ENCODE data around the gene TSHZ2.

TSHZ2 gene

DNA sequence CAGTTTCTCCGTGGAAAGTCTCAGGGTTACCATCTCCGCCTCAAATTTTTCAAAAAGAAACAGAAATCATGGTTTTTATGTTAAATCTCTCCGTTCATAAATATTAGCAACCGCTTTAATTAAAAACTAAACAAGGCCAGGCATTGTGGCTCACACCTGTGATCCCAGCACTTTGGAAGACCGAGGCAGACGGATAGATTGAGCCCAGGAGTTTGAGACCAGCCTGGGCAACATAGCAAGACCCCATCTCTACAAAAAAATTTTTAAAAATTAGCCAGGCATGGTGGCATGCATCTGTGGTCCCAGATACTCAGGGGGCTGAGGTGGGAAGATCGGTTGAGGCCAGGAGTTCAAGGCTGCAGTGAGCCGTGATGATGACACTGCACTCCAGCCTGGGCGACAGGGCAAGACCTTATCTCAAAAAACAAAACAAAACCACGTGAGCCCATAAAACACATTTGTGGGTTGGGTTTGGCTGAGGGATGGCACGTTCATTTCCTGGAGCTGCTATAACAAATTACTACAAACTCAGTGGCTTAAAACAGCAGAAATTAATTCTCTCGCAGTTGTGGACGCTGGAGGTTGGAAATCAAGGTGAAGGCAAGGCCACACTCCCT is 398.3 kb downstream of the TSHZ2 start:
- no peak overlapping the region for H3K9ac ChIP-seq (ENCODE audit: low read length)
- H3K4me1 ChIP-seq (ENCODE audit: control insufficient read depth, insufficient read depth, low read length): no peaks in the 10 kb centered on the region
- no peaks in the 10 kb centered on the region for H3K36me3 ChIP-seq (ENCODE audit: control insufficient read depth, insufficient read depth, low read length, severe bottlenecking)
- H3K4me3 ChIP-seq (ENCODE audit: low read length): no peak overlapping the region
- DNase-seq (ENCODE audit: low read depth): no peak
- no peaks in the 10 kb centered on the region for H3K9me3 ChIP-seq (ENCODE audit: control insufficient read depth, low read length)
- H3K27me3 ChIP-seq (replicated peaks; ENCODE audit: control insufficient read depth, insufficient read depth, low read length): no peaks in the 10 kb centered on the region

DNA sequence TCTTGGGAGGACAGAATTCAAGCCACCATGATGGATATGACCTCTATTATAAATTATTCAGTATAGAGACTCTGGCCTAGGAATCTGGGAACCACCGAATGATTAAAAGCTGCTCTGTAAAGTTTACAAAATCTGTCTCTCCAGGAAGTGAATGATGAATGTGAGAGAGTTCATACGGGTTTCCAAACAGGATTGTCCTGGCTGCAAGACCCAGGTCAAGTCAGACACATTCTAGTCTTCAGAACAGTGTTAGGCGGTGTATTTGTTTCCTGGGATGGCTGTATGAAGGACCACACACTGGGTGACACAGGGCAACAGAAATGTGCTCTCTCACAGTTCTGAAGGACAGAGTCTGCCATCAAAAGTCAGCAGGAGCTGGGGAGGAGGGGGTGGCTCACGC is 399.1 kb downstream of the TSHZ2 start:
- no peak overlapping the region for H3K9ac ChIP-seq (ENCODE audit: low read length)
- no peak overlapping the region for H3K4me3 ChIP-seq (ENCODE audit: low read length)
- no peaks in the 10 kb centered on the region for H3K27me3 ChIP-seq (replicated peaks; ENCODE audit: control insufficient read depth, insufficient read depth, low read length)
- no peaks in the 10 kb centered on the region for H3K36me3 ChIP-seq (ENCODE audit: control insufficient read depth, insufficient read depth, low read length, severe bottlenecking)
- no peak for DNase-seq (ENCODE audit: low read depth)
- no peaks in the 10 kb centered on the region for H3K9me3 ChIP-seq (ENCODE audit: control insufficient read depth, low read length)
- no peaks in the 10 kb centered on the region for H3K4me1 ChIP-seq (ENCODE audit: control insufficient read depth, insufficient read depth, low read length)

DNA sequence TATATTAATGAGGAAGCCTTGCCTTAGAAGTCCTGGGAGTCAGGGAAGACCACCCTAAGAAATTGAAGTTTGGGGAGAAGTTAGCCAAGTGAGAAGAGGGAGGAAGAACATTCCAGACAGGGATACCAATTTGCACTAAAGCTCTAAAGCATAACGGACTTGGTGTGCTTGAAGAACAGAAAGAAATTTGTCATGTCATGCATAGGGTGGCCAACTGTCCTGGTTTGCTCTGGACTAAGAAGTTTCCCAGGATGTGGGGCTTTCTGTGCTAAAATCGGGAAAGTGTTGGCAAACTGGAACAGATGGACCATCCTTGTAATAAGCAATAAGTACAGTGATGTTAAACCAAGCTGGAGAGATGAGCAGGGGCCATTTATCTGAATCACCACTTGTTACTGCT is 403.9 kb downstream of the TSHZ2 start:
- Histone ChIP-seq H3K4me1 (ENCODE audit: control insufficient read depth, insufficient read depth, low read length) (peaks cover 6% of the 10 kb centered on the region), H3K9me3 (ENCODE audit: control insufficient read depth, low read length) (no peaks in the 10 kb centered on the region), H3K36me3 (ENCODE audit: control insufficient read depth, insufficient read depth, low read length, severe bottlenecking) (no peaks in the 10 kb centered on the region), H3K27me3 (replicated peaks; ENCODE audit: control insufficient read depth, insufficient read depth, low read length) (no peaks in the 10 kb centered on the region), H3K4me3 (ENCODE audit: low read length) (no peak overlapping the region), H3K9ac (ENCODE audit: low read length) (no peak overlapping the region)
- DNase-seq (ENCODE audit: low read depth): no peak

DNA sequence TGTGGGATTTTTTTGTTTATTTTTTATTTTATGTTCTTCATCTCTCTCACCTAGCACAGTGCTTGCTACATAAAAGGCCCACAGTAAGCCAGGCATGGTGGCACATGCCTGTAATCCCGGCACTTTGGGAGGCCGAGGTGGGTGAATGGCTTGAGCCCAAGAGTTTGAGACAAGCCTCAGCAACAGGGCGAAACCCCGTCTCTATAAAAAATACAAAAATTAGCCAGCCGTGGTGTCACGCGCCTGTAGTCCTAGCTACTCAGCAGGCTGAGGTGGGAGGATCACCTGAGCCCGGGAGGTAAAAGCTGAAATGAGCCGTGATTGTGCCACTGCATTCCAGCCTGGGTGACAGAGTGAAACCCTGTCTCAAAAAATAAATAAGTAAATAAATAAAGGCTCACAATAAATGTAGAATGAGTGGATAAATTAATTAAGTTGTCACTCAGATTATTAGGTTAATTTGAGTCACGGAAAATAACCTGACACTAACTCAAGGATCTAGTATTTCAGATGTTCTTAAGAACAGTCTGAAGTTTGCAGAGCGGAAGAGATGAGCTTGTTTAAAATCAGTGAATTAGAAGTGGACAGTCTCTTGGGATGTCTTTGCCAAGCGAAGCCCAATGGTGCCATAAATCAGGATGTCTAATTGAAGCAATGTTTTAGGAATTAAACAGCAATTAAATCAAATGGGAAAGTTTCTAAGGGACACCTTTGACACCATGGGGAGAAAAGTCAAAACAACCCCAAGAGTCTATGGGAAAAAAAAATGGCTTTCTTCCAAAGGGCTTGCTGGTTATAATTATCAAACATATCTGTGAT is 407.1 kb downstream of the TSHZ2 start:
- H3K27me3 ChIP-seq (replicated peaks; ENCODE audit: control insufficient read depth, insufficient read depth, low read length): no peaks in the 10 kb centered on the region

DNA sequence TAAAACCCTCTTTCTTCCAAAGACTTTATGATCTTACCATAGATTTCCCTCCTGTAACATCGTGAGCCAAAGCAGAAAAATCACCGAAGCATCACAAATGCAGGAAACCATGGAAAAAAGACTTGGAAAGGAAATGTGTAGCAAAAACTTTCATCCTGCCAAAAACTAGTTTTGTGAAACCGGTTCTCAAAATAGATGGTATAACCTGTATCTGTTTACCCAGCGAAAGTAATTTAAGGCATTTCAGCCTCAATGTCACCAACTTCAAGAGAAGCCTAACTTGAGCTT is 407.6 kb downstream of the TSHZ2 start:
- H3K4me1 ChIP-seq (ENCODE audit: control insufficient read depth, insufficient read depth, low read length): peaks cover 11% of the 10 kb centered on the region
- no peak for DNase-seq (ENCODE audit: low read depth)
- no peaks in the 10 kb centered on the region for H3K27me3 ChIP-seq (replicated peaks; ENCODE audit: control insufficient read depth, insufficient read depth, low read length)
- no peak overlapping the region for H3K4me3 ChIP-seq (ENCODE audit: low read length)
- no peak overlapping the region for H3K9ac ChIP-seq (ENCODE audit: low read length)
- H3K9me3 ChIP-seq (ENCODE audit: control insufficient read depth, low read length): no peaks in the 10 kb centered on the region
- H3K36me3 ChIP-seq (ENCODE audit: control insufficient read depth, insufficient read depth, low read length, severe bottlenecking): no peaks in the 10 kb centered on the region

More for the DNA sequence above, 407.1 kb downstream of the TSHZ2 start:
- no peaks in the 10 kb centered on the region for H3K36me3 ChIP-seq (ENCODE audit: control insufficient read depth, insufficient read depth, low read length, severe bottlenecking)
- peaks cover 11% of the 10 kb centered on the region for H3K4me1 ChIP-seq (ENCODE audit: control insufficient read depth, insufficient read depth, low read length)
- H3K9me3 ChIP-seq (ENCODE audit: control insufficient read depth, low read length): no peaks in the 10 kb centered on the region
- no peak overlapping the region for H3K9ac ChIP-seq (ENCODE audit: low read length)
- no peak overlapping the region for H3K4me3 ChIP-seq (ENCODE audit: low read length)
- no peak for DNase-seq (ENCODE audit: low read depth)

DNA sequence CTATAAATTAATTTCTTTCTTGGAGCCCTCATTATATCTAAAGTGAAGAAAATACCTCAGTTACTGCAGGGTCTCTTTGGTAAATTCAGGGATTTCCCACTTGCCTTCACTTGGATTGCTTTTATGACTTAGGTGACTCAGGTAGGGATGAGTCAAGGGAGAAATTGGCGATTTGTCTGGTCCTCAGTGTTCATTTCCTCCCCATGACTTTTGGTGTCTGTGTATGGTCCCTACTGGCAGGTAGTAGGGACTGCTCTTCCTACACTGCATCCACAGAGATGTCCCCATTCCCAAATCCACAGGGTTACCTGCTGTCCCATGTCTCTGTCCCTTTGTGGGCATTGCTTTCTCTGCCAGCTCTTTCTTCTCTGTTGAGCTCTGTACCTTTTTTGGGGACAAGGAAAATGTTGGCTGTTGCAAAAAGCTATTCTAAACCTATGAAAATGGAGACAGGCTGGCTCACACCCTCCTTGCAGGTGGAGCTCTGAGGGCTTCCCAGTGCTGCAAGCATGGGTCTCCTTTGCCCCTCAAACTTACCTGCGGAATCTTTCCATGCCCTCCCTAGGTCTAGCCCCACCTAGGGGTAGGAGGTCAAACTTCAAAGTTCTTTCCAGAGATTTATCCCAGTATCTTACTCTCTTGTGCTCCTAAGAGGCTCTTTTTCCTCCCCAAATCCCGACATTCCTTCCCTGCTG is 409.6 kb downstream of the TSHZ2 start:
- no peak for DNase-seq (ENCODE audit: low read depth)
- Histone ChIP-seq H3K9me3 (ENCODE audit: control insufficient read depth, low read length) (no peaks in the 10 kb centered on the region), H3K27me3 (replicated peaks; ENCODE audit: control insufficient read depth, insufficient read depth, low read length) (no peaks in the 10 kb centered on the region), H3K36me3 (ENCODE audit: control insufficient read depth, insufficient read depth, low read length, severe bottlenecking) (no peaks in the 10 kb centered on the region), H3K4me1 (ENCODE audit: control insufficient read depth, insufficient read depth, low read length) (peaks cover 11% of the 10 kb centered on the region), H3K9ac (ENCODE audit: low read length) (no peak overlapping the region), H3K4me3 (ENCODE audit: low read length) (no peak overlapping the region)

DNA sequence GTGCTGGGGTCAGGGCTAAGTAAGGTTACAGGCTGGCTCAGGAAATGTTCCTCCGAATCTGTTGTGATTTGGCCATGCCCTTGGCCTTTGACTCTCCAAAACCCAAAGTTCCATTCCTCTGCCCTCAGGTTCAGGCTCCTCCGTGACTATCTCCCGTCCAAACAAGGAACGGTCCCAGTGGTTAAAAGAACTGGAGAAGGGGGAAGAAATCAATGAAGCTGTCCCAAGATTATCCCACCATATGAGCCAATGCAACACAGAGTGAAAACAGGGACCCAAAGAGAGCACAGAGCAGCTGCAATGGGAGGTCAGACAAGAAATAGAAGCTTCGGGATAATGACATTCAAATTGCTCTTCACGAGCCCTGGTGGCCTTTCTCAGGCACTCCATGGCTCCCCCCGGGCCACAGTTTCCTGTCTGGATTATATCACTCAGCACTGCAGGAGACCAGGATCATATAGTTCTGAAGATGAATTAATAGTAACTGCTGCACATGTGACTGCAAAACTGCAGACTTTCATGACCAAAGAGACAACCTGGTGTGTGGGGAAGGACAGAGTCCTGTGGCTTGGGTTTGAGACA is 410.2 kb downstream of the TSHZ2 start:
- DNase-seq (ENCODE audit: low read depth): no peak
- Histone ChIP-seq H3K9ac (ENCODE audit: low read length) (no peak overlapping the region), H3K9me3 (ENCODE audit: control insufficient read depth, low read length) (no peaks in the 10 kb centered on the region), H3K4me3 (ENCODE audit: low read length) (no peak overlapping the region), H3K36me3 (ENCODE audit: control insufficient read depth, insufficient read depth, low read length, severe bottlenecking) (no peaks in the 10 kb centered on the region), H3K27me3 (replicated peaks; ENCODE audit: control insufficient read depth, insufficient read depth, low read length) (no peaks in the 10 kb centered on the region), H3K4me1 (ENCODE audit: control insufficient read depth, insufficient read depth, low read length) (peaks cover 11% of the 10 kb centered on the region)

DNA sequence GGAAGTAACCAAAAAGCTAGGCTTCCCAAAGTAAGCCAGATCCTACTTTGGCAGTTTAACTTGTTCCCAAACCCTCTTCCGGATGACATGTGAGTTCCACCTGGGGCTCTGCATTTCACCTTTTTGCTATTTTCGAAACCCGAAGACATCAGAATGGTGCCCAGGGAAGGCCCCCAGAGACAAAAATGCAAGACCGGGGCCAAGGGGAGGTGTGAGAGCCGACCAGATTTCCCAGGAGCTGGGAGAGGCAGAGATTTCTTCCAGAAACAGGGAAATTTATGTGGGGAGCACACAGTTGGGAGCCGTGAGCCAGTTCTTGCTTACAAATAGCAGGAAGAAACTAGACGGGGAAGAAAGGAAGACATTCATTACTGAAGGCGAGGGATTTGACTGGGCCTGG is 411.8 kb downstream of the TSHZ2 start:
- Histone ChIP-seq H3K9me3 (ENCODE audit: control insufficient read depth, low read length) (no peaks in the 10 kb centered on the region), H3K9ac (ENCODE audit: low read length) (no peak overlapping the region), H3K27me3 (replicated peaks; ENCODE audit: control insufficient read depth, insufficient read depth, low read length) (no peaks in the 10 kb centered on the region), H3K4me1 (ENCODE audit: control insufficient read depth, insufficient read depth, low read length) (peaks cover 11% of the 10 kb centered on the region), H3K4me3 (ENCODE audit: low read length) (no peak overlapping the region), H3K36me3 (ENCODE audit: control insufficient read depth, insufficient read depth, low read length, severe bottlenecking) (no peaks in the 10 kb centered on the region)
- DNase-seq (ENCODE audit: low read depth): no peak

DNA sequence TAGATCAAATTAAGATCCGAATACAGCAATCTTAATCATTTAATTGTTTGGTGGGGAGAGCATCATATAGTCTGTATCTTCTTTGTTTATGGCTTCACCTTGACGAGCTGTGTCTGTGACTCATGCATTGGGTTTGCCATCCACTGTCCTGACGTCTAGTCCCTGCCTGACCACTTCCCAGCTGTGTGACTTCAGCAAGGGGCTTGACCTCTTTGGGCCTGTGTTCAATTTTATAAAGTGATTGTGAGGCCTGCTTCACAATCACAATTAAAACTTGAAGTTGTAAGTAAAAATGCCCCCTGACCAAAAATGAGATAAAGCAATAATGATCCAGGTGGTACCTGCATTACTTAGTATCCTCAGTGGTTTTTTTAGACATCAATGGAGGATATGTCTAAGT is 412.2 kb downstream of the TSHZ2 start:
- H3K4me1 ChIP-seq (ENCODE audit: control insufficient read depth, insufficient read depth, low read length): peaks cover 11% of the 10 kb centered on the region
- no peaks in the 10 kb centered on the region for H3K27me3 ChIP-seq (replicated peaks; ENCODE audit: control insufficient read depth, insufficient read depth, low read length)
- no peak overlapping the region for H3K4me3 ChIP-seq (ENCODE audit: low read length)
- no peaks in the 10 kb centered on the region for H3K36me3 ChIP-seq (ENCODE audit: control insufficient read depth, insufficient read depth, low read length, severe bottlenecking)
- no peaks in the 10 kb centered on the region for H3K9me3 ChIP-seq (ENCODE audit: control insufficient read depth, low read length)
- DNase-seq (ENCODE audit: low read depth): no peak
- H3K9ac ChIP-seq (ENCODE audit: low read length): no peak overlapping the region

DNA sequence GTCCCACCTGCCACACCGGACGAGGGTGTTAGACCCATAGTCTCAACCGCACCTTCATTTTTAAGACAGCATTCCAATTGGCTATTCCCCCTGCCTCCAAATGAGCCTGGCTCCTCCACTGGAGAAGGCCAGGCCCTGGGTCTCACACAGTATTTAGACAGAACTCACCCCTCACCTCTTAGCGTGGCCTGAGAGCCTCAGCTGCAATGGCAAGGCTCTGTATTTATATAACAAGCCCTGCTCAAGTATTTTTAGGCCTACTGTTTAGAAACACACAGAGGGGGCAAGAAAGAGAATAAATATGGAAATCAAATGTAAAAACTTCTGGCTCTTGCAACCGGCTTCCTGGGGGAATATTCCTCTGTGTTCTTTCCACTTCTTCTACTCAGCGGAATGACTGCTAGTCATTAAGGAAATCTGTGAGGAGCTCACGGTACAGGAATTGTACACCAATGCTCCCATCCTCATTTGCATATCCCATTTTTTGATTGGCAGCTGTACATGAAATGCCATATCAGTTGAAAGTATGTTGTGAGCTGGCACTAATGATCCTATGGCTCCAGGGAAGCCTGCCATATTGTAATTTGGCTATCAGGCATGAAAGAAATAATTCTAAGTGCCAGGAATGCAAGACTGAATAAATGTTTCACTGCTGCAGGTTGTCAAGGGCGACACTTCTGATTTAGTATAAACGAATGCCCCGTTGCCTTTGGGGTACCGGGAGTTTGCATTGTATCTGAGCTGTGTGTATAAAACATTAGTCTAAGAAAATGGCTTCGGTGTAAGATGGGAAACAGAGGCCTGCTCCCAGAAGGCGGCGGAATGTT is 414.0 kb downstream of the TSHZ2 start:
- DNase-seq (ENCODE audit: low read depth): no peak
- no peaks in the 10 kb centered on the region for H3K36me3 ChIP-seq (ENCODE audit: control insufficient read depth, insufficient read depth, low read length, severe bottlenecking)
- no peaks in the 10 kb centered on the region for H3K9me3 ChIP-seq (ENCODE audit: control insufficient read depth, low read length)
- H3K9ac ChIP-seq (ENCODE audit: low read length): no peak overlapping the region
- no peaks in the 10 kb centered on the region for H3K27me3 ChIP-seq (replicated peaks; ENCODE audit: control insufficient read depth, insufficient read depth, low read length)
- H3K4me1 ChIP-seq (ENCODE audit: control insufficient read depth, insufficient read depth, low read length): peaks cover 6% of the 10 kb centered on the region
- H3K4me3 ChIP-seq (ENCODE audit: low read length): no peak overlapping the region
